Measurements from ENCODE around the gene TPCN2.

Gene TPCN2

GRCh38 chr11:69058511-69059270 lies 10.0 kb downstream of the TPCN2 start:
- DNase-seq = no peak

- no peak for DNase-seq
Observed at GRCh38 chr11:69059429-69059828, 10.7 kb downstream of the TPCN2 start.

DNA sequence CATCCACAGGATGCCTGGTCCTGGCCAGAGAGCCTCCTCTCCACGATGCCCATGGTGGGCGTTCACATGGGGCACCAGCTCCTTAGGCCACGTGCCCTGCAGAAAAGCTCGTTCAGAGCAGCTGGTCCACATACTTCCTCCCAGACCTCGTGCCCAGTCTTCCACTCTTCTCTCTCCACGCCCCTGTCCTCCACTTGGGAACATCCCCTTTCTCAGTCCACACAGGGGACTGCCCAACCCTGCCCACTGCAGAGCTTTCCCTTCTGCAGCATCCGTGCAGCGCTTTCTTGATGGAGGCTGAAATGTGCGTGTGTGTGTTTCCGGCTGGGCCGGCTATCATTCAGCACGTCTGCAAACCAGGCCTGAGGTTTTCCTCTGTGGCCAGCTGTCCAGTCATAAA lies 11.3 kb downstream of the TPCN2 start:
- DNase-seq = no peak

DNA sequence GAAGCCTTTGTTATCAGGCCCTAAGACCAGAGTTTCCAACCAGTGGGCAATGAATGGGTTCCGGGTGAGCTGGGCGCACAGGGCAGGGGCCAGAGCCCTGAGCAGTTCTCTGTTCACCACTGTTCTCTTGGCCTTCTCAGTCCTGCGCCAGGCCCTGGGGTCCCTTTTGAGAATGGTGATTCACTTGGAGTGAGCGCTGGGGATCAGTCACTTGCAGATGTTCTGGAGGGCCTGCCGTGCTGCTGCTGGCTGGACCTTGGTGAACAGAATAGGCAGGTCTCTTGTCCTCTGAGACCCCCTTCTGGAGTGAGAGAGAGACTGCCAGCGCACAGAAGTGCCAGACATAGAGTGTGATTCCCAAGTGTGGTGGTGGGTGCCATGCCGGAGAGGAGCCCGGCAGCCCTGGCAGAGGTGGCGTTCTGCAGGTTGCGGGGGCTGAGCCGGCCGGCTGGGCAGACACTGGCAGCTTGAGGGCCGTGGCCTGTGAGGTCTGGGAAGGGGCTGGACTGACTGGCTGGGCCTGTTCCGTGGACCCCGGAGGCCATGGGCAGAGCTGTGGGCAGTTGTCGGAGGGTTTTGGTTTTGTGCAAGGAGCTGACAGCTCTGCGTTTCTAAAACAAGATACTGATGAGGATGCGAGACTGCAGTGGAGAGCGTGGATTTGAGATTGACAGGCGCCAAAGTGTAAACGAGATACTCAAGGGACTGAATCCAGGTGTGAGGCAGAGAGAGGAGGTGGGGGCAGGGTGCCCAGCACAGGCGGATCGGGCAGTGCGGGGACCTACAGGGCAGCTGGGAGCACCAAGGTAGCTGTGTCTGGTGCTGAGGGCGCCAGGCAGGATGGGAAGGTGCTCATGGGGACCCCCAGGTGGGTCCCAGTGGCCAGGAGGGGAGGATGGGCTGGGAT lies 12.3 kb downstream of the TPCN2 start:
- DNase-seq = no peak

- DNase-seq = no peak
Observed at GRCh38 chr11:69061713-69062053, 13.0 kb downstream of the TPCN2 start.

GRCh38 chr11:69062169-69062855 lies 13.6 kb downstream of the TPCN2 start:
- no peak for DNase-seq

DNA sequence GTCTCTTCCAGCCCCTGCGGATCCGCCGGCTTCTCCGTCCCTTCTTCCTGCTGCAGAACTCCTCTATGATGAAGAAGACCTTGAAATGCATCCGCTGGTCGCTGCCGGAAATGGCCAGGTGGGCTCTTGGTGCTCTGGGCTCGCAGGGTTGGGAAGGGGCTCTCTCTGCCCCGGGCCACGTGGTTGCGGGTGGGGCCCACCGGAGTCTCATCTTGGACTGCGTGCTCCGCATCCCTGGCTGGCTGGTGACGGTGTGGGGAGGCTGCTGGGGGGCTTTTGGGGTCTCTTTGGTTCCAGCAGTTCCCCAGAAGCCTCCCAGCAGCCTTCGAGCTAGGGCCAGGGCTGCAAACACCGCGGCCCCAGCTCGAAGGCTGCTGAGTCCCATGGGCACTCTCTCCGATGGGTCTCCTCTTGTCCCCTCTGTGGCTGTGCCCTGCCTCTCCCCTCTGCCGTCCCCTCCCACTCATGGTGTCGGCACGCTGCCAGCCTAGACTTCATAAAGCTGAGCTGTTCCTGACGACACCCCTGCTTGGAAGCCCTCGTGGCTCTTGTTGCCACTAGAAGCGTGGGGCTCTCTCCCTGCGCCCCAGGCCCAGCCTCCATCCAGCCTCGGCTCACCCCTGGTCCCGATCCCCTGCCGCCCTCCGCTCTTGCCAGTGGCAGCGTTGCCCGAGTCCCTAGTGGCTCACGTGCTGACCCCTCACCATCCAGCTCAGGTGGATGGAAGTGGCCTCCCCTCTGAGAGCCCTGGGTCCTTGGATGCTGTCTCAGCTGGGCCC lies 14.3 kb downstream of the TPCN2 start:
- no peak for DNase-seq

DNA sequence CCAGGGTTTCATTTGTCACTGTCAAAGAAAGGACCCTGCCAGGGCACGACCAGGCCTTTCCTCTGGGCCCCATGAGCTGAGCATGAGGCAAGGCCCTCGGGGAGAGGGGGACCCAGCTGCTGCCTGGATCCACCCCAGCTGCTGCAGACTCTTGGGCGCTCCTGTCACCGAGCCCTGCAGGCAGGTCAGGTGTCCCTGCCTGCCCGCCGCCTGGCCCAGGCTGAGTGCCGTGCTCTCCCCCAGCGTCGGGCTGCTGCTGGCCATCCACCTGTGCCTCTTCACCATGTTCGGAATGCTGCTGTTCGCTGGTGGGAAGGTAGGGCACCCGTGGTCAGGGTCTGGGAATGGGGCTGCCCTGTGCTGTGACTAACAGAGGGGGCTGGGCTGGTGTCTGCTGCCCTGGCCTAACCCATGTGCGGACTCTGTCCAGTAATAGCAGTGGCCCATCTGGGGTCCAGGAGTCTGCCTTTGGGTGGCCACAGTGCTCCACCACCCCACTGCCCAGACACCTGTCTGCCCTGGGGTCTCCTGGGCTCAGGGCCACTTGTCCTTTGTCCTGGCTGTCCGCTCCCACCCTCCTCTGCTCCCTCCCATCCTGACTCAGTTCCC lies 15.0 kb downstream of the TPCN2 start:
- no peak for DNase-seq

DNA sequence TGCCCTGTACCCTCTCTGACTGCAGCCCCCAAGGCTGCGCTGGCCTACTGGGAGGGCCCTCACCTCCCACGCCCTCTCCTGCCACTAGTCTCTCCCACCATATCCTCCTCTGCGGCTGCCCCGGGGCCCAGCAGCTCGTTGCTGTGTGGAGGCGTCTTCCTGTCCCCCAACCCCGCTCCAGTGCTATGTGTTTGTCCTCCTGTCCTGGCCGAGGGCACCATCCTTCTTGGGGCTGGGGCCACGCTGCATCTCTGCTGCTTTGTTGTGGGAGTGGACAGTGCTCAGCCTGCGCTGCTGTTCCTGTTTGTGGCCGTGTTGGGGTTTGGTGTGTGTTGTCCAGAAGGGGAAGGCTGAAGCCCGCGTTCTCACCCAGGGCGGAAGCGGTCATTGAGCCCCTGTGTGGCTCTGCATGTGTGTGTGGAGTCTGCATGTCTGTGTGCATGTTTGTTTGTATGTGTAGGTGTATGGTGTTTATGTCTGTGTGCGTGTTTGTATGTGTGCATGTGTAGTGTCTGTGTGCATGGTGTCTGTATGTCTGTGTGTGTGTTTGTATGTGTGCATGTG lies 15.7 kb downstream of the TPCN2 start:
- DNase-seq = no peak

DNA sequence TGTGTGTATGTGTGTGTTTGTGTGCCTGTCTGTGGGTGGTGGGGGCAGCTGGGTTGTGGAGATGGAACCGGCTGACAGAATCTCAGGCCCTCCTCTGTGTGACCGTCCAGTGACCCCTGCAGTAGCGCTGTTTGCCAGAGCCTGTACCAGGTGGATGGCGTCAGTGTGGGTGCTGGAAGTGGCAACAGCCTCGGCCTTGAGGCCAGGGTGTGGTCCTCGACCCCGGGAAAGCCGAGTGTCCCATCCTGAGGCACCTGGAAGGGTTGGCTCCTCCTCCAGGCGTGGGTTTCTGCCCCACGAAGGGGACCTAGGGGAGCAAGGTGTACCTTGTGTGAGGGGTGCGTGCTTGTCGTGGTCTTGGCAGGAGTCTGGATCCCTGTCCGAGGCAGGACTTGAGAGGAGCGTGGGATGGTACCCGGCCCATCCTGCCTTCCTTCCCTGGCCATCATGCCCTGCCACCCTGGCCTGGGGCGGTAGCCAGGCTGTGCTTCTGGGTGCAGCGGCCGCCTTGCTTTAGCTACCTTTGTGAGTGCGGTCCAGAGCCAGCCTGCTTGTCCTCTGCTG lies 16.5 kb downstream of the TPCN2 start:
- no peak for DNase-seq

DNA sequence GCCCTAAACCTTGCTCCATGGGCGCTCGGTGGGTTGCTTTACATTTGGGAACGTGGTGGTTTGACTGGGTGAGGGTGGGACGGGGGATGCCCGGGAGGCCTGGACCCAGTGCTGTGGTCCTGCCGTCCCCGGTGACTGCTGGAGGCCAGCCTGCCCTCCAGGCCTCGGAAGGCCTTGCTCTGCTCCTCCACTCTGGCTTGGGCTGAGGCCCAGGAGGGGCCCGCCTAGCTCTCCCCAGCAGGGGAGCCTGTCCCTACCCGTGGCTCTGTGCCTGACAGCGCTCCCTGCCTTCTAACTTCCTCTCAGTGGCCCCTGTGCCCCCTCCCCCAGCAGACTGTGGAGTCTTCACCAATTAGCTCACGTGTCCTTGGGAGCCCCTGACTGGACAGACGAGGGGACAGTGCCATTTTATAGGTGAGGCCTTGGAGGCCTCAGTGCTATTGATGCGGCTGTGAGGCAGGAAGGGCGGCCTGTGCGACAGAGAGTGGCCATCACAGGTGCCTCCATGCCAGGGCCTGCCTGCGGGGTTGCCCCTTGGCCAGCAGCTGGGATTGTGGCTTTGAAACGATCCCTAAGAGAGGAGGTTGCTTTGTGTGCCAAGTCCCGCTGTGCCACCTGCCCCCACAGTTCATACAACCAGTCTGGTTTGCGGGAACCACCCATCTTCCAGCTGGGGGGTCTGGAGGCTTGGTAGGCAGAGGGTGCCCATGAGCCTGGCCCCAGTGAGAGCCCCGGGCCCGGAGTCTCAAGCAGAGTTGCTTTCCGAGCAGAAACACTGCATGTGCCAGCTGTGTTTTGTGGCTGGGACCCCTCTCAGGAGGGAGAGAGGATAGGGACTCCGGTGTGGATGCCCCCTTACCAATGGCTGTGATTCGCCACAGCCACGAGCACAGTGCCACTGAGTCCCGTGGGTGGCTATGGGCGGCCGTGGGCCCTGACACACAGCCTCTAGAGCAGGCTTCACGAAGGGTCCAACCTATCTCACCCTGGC lies 17.7 kb downstream of the TPCN2 start:
- DNase-seq = no peak

GRCh38 chr11:69067200-69067599 lies 18.5 kb downstream of the TPCN2 start:
- no peak for DNase-seq

DNA sequence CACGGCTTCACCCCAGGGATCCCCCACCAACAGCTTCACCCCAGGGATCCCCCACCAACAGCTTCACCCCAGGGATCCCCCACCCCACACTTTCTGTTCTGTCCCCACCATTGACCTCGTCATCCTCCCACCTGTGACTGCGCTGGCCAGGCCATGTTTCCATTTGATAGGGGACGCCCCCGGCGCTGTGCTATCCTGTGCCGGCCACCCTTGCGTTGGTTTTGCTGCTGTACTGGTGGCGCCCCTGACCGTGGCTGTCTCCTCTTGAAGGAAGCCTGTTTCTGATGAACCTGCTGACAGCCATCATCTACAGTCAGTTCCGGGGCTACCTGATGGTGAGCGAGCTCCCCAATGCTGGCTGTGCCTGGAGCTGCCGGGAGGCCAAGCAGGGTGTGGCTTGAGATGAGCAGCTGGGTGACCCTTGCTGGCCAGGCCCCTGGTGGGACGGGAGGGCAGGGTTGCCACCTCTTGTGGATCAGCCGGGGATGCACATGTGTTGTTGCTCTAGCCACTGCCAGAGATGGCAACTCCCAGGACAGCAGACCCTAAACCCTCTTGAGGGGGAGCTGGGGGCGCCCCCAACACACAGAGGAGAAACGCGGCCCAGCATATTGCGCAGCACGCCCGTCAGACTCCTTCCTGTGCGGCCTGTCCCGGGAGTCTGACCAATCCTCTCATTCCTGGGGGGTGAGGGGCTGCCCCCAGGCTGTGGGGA lies 22.5 kb downstream of the TPCN2 start:
- DNase-seq = no peak

DNA sequence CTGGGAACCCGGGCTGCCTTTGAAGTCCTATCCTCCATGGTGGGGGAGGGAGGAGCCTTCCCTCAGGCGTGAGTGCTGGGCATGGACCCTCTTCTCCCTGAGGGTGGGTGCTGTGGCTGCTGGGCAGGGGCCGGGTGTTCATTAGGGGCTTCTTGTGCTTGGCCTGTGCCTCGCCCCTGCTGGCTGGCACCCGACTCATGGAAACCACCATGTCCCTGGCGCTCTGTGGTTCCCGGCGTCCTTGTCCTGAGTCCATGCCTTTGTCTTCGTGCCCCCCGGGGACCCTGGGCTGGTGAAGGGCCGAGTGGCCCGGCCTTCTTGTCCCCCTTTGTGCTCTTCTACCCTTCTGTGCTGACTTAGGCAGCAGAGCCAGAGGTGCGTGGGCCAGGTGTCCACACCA lies 23.2 kb downstream of the TPCN2 start:
- DNase-seq = no peak

DNA sequence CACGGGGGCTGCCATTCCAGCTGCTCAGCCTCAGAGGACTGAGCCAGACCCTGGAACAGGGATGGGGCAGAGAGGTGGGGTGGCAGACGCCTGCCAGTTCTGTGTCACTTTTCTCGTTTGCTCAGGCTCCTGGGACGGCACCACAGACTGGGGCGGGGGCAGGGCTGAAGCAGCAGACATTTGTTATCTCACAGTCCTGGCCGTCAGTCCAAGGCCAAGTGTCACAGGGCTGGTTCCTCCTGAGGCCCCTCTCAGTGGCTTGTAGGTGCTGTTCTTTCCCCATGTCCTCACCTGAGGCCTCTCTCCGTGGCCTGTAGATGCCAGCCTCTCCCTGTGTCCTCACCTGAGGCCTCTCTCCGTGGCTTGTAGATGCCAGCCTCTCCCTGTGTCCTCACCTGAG lies 24.7 kb downstream of the TPCN2 start:
- DNase-seq = no peak

GRCh38 chr11:69074375-69075140 lies 25.8 kb downstream of the TPCN2 start:
- DNase-seq = no peak

- no peak for DNase-seq
Observed at GRCh38 chr11:69075421-69076128, 26.8 kb downstream of the TPCN2 start.

- no peak for DNase-seq
Observed at GRCh38 chr11:69076129-69076791, 27.5 kb downstream of the TPCN2 start.

Data from CD4-positive, alpha-beta T cell treated with Interleukin-10 for 1 hour (primary cell).